MM.1S (cell line): Measurements from ENCODE around the gene FHIT.

Source experiments
- EZH2 ChIP-seq: fragments of 300-600 bp; sonication (generic); optimal IDR thresholded peaks from 2 replicates; pipeline ENCODE3; 2017; ENCODE audit warnings: low read depth, mild to moderate bottlenecking, antibody characterized with exemption, low read length, mixed read lengths
- EZH2phosphoT487 ChIP-seq: fragments of 300-600 bp; sonication (generic); IDR thresholded peaks from 2 replicates; pipeline ENCODE4 v1.6.1; 2018; ENCODE audit warnings: antibody characterized with exemption, low read length
- TF ChIP-seq, protein P1 (sequence below): fragments of 300-600 bp; sonication (generic); IDR thresholded peaks from 2 replicates; pipeline ENCODE4 v1.5.1; 2016; ENCODE audit warnings: antibody characterized with exemption, low read length, mixed read lengths

DNA sequence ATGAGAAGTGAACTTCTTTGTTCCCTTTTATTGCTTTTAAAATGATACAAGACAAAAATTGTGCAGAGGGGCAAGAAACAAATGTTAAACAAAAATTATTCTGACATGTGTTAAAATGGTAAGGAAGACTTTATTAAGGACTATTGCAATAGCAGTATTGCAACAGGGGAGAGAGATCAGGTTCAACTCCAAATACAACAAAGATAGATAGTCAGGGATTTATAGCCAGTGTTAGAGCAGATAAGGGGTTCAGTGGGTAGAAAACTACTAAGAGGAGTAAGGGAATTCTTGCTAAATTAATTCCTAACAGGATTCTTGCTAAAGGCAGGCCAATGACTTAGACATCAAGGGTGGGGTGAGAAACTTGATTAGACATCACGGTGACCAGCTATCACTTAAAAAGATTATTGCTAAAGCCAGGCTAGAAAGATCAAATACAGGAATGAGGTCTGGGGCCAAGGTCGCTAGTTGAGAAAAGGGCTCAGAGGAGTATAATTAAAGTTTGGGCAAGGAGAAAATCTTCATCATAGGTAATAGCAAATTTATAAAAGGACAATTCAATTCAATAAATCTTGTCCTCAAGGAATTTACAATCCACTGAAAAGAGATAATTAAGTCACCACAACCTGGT, 81.5 kb downstream of the FHIT start:
- TF ChIP-seq, protein P1, sequence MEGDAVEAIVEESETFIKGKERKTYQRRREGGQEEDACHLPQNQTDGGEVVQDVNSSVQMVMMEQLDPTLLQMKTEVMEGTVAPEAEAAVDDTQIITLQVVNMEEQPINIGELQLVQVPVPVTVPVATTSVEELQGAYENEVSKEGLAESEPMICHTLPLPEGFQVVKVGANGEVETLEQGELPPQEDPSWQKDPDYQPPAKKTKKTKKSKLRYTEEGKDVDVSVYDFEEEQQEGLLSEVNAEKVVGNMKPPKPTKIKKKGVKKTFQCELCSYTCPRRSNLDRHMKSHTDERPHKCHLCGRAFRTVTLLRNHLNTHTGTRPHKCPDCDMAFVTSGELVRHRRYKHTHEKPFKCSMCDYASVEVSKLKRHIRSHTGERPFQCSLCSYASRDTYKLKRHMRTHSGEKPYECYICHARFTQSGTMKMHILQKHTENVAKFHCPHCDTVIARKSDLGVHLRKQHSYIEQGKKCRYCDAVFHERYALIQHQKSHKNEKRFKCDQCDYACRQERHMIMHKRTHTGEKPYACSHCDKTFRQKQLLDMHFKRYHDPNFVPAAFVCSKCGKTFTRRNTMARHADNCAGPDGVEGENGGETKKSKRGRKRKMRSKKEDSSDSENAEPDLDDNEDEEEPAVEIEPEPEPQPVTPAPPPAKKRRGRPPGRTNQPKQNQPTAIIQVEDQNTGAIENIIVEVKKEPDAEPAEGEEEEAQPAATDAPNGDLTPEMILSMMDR: no peak
- TF ChIP-seq EZH2phosphoT487 (no peak), EZH2 (no peak)
